ENCODE measurements around the gene TBC1D2.

TBC1D2 gene

DNA sequence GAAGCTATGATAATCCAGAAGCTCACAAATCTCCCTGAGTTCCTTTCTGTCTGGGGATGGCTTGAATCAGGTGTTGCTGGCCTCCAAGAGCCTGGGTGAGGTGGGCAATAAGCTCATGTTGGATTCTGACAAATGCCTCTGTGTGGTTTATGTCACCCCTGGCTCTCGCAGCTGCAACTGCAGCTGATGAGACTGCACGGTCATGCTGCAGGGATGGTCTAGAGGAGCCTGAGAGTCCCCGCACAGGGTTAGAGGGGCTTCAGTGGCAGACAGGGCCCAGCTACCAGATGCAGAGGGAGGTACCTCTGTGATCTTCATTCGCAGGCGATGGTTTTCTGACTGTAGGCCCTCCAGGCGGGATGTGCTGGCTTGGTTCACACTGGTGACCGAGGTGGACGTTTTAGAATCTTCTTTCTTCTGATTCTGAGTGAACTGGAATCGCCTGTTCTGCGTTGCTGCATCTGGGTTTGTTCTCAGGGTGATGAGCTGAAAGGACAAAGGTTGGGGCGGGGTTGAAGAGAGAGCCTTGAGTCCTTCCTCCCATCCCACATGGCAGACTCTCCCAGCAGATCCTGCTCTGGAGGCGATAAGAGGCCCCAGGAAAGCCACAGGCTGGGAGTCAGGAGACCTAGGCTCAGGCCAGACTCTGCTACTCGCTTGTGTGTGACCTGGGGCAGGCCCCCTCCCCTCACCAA is 47.6 kb upstream of the TBC1D2 start:
- Histone ChIP-seq H3K4me2 (ENCODE audit: low read length) (no peak overlapping the region), H2AFZ (ENCODE audit: low read depth, low read length) (no peak overlapping the region), H3K36me3 (replicated peaks; ENCODE audit: low read depth, low read length) (no peaks in the 10 kb centered on the region), H3K9ac (ENCODE audit: low read length) (no peak overlapping the region), H3K79me2 (ENCODE audit: low read length) (no peaks in the 10 kb centered on the region), H3K27ac (ENCODE audit: low read length) (no peak overlapping the region), H3K4me1 (ENCODE audit: low read length) (no peaks in the 10 kb centered on the region), H4K20me1 (ENCODE audit: insufficient read depth, low read length) (no peaks in the 10 kb centered on the region), H3K9me3 (ENCODE audit: insufficient read depth, low read length) (no peaks in the 10 kb centered on the region), H3K4me3 (ENCODE audit: low read length) (no peak overlapping the region), H3K27me3 (ENCODE audit: low read depth, low read length) (no peaks in the 10 kb centered on the region)
- TF ChIP-seq CTCF (IDR thresholded peaks at IDR 0.05; ENCODE audit: low read depth, low read length) = no peak
- TF ChIP-seq EZH2phosphoT487 (IDR thresholded peaks at IDR 0.05; ENCODE audit: low read depth) = no peak

DNA sequence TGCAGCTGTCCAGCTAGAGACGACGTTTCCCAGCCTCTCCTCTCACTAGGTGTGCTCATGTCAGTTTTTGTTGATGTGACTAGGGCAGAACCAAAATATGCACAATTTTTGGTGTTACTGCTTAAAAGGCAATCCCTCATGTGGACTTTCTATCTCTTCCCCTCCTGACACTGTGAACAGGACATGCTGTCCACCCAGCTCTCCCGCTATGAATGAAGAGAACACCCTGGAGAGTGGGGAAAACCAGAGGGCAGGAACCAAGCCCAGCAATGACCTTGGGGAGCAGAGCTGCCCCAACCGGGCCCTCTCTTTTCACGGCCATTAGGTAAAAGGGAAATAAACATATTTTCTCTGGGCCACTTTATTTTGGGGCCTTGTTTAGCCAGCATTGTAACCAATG is 46.7 kb upstream of the TBC1D2 start:
- Histone ChIP-seq H3K9ac (ENCODE audit: low read length) (no peak overlapping the region), H3K27ac (ENCODE audit: low read length) (no peak overlapping the region), H3K4me3 (ENCODE audit: low read length) (no peak overlapping the region), H2AFZ (ENCODE audit: low read depth, low read length) (no peak overlapping the region), H3K4me2 (ENCODE audit: low read length) (no peak overlapping the region), H4K20me1 (ENCODE audit: insufficient read depth, low read length) (no peaks in the 10 kb centered on the region), H3K27me3 (ENCODE audit: low read depth, low read length) (no peaks in the 10 kb centered on the region), H3K36me3 (replicated peaks; ENCODE audit: low read depth, low read length) (no peaks in the 10 kb centered on the region), H3K79me2 (ENCODE audit: low read length) (no peaks in the 10 kb centered on the region), H3K4me1 (ENCODE audit: low read length) (no peaks in the 10 kb centered on the region), H3K9me3 (ENCODE audit: insufficient read depth, low read length) (no peaks in the 10 kb centered on the region)
- no peak for TF ChIP-seq CTCF (IDR thresholded peaks at IDR 0.05; ENCODE audit: low read depth, low read length)
- TF ChIP-seq EZH2phosphoT487 (IDR thresholded peaks at IDR 0.05; ENCODE audit: low read depth) = no peak

DNA sequence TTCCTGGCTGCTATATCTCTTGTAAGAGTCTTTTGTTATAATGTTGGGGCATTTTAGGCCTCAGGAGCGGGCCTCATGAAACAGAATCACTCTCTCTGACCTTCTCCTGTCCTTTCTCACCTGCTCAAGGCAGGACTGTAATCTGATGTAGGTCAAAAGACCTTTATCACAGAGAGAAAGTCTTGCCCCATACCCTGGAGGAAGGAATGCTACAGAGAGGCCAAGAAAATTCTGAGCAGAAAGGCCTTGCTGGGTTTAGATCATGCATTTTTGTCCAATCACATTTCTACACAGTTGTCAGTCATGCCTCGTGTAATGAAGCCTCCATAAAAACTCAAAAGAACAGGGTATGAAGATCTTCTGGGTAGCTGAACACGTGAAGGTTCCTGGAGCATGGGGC is 45.2 kb upstream of the TBC1D2 start:
- no peak overlapping the region for H3K4me3 ChIP-seq (ENCODE audit: low read length)
- no peak overlapping the region for H3K9ac ChIP-seq (ENCODE audit: low read length)
- no peak overlapping the region for H3K27ac ChIP-seq (ENCODE audit: low read length)
- H3K27me3 ChIP-seq (ENCODE audit: low read depth, low read length) = no peaks in the 10 kb centered on the region
- no peaks in the 10 kb centered on the region for H3K79me2 ChIP-seq (ENCODE audit: low read length)
- no peaks in the 10 kb centered on the region for H3K4me1 ChIP-seq (ENCODE audit: low read length)
- no peak overlapping the region for H3K4me2 ChIP-seq (ENCODE audit: low read length)
- no peaks in the 10 kb centered on the region for H3K36me3 ChIP-seq (replicated peaks; ENCODE audit: low read depth, low read length)
- H3K9me3 ChIP-seq (ENCODE audit: insufficient read depth, low read length) = no peaks in the 10 kb centered on the region
- no peak for TF ChIP-seq CTCF (IDR thresholded peaks at IDR 0.05; ENCODE audit: low read depth, low read length)
- TF ChIP-seq EZH2phosphoT487 (IDR thresholded peaks at IDR 0.05; ENCODE audit: low read depth) = no peak
- H4K20me1 ChIP-seq (ENCODE audit: insufficient read depth, low read length) = no peaks in the 10 kb centered on the region
- no peak overlapping the region for H2AFZ ChIP-seq (ENCODE audit: low read depth, low read length)

DNA sequence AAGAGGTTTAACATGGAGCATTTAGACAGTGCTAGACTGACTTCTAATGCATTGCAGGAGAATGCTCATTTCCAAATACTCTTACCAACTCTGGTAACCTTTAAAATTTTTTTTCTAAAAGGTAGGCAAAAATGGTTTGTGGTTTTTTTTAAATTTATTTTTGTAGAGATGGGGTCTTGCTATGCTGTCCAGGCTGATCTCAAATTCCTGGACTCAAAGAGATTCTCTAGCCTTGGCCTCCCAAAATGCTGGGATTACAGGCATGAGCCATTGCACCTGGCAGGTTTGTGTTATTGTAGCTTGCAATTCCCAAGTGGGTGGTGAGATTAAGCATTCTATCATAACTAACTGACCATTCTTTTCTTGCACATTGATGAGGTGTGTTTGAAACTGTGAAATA is 43.0 kb upstream of the TBC1D2 start:
- Histone ChIP-seq H3K27ac (ENCODE audit: low read length) (no peak overlapping the region), H3K79me2 (ENCODE audit: low read length) (no peaks in the 10 kb centered on the region), H3K9ac (ENCODE audit: low read length) (no peak overlapping the region), H3K4me3 (ENCODE audit: low read length) (no peak overlapping the region), H4K20me1 (ENCODE audit: insufficient read depth, low read length) (no peaks in the 10 kb centered on the region), H3K4me2 (ENCODE audit: low read length) (no peak overlapping the region), H3K36me3 (replicated peaks; ENCODE audit: low read depth, low read length) (no peaks in the 10 kb centered on the region), H3K27me3 (ENCODE audit: low read depth, low read length) (peaks cover 7% of the 10 kb centered on the region; the same call in 1 of the 2 replicates), H3K4me1 (ENCODE audit: low read length) (no peaks in the 10 kb centered on the region), H3K9me3 (ENCODE audit: insufficient read depth, low read length) (no peaks in the 10 kb centered on the region), H2AFZ (ENCODE audit: low read depth, low read length) (no peak overlapping the region)
- TF ChIP-seq CTCF (IDR thresholded peaks at IDR 0.05; ENCODE audit: low read depth, low read length) (no peak), EZH2phosphoT487 (IDR thresholded peaks at IDR 0.05; ENCODE audit: low read depth) (no peak)
